ENCODE measurements around the gene USP3.

Gene USP3

GRCh38 chr15:63495343-63495742 lies 9.1 kb upstream of the USP3 start:
- no peaks in the 10 kb centered on the region for H3K36me3 ChIP-seq (ENCODE audit: control insufficient read depth in 5 of 5, insufficient read depth in 5 of 5, low read length in 5 of 5)
- H3K4me3 ChIP-seq (ENCODE audit: low read depth in 1 of 5, low read length in 5 of 5): no peak overlapping the region
- H3K9me3 ChIP-seq (ENCODE audit: control insufficient read depth in 5 of 5, low read length in 5 of 5): no peaks in the 10 kb centered on the region
- no peaks in the 10 kb centered on the region for H3K27me3 ChIP-seq (ENCODE audit: control insufficient read depth in 5 of 5, insufficient read depth in 4 of 5, low read length in 5 of 5)
- H3K27ac ChIP-seq (ENCODE audit: low read depth, low read length): no peak overlapping the region
- H3K9ac ChIP-seq (ENCODE audit: low read length in 5 of 5): no peak overlapping the region
- H3K4me1 ChIP-seq (ENCODE audit: control insufficient read depth in 5 of 5, insufficient read depth in 5 of 5, low read length in 5 of 5): peaks cover 2 to 34% (median 22%) of the 10 kb centered on the region in 5 donors

- H3K4me1 ChIP-seq (ENCODE audit: control insufficient read depth in 5 of 5, insufficient read depth in 5 of 5, low read length in 5 of 5): peaks cover 2 to 40% (median 28%) of the 10 kb centered on the region in 5 donors
- H3K9ac ChIP-seq (ENCODE audit: low read length in 5 of 5): no peak overlapping the region
- H3K27me3 ChIP-seq (ENCODE audit: control insufficient read depth in 5 of 5, insufficient read depth in 4 of 5, low read length in 5 of 5): no peaks in the 10 kb centered on the region
- no peak overlapping the region for H3K4me3 ChIP-seq (ENCODE audit: low read depth in 1 of 5, low read length in 5 of 5)
- H3K27ac ChIP-seq (ENCODE audit: low read depth, low read length): no peak overlapping the region
- H3K9me3 ChIP-seq (ENCODE audit: control insufficient read depth in 5 of 5, low read length in 5 of 5): no peaks in the 10 kb centered on the region
- H3K36me3 ChIP-seq (ENCODE audit: control insufficient read depth in 5 of 5, insufficient read depth in 5 of 5, low read length in 5 of 5): no peaks in the 10 kb centered on the region
These were observed 8.5 kb upstream of the USP3 start for GRCh38 chr15:63495780-63496488.

- no peak overlapping the region for H3K9ac ChIP-seq (ENCODE audit: low read length in 5 of 5)
- peaks cover 12 to 52% (median 31%) of the 10 kb centered on the region in 5 donors for H3K4me1 ChIP-seq (ENCODE audit: control insufficient read depth in 5 of 5, insufficient read depth in 5 of 5, low read length in 5 of 5)
- no peak overlapping the region for H3K4me3 ChIP-seq (ENCODE audit: low read depth in 1 of 5, low read length in 5 of 5)
- H3K9me3 ChIP-seq (ENCODE audit: control insufficient read depth in 5 of 5, low read length in 5 of 5): no peaks in the 10 kb centered on the region
- H3K27me3 ChIP-seq (ENCODE audit: control insufficient read depth in 5 of 5, insufficient read depth in 4 of 5, low read length in 5 of 5): no peaks in the 10 kb centered on the region
- no peak overlapping the region for H3K27ac ChIP-seq (ENCODE audit: low read depth, low read length)
- no peaks in the 10 kb centered on the region for H3K36me3 ChIP-seq (ENCODE audit: control insufficient read depth in 5 of 5, insufficient read depth in 5 of 5, low read length in 5 of 5)
These were observed 6.5 kb upstream of the USP3 start for GRCh38 chr15:63497642-63498467.

GRCh38 chr15:63499175-63499549 lies 5.2 kb upstream of the USP3 start:
- Histone ChIP-seq H3K36me3 (ENCODE audit: control insufficient read depth in 5 of 5, insufficient read depth in 5 of 5, low read length in 5 of 5) (no peaks in the 10 kb centered on the region), H3K4me1 (ENCODE audit: control insufficient read depth in 5 of 5, insufficient read depth in 5 of 5, low read length in 5 of 5) (peaks cover 19 to 59% (median 40%) of the 10 kb centered on the region in 5 donors), H3K27me3 (ENCODE audit: control insufficient read depth in 5 of 5, insufficient read depth in 4 of 5, low read length in 5 of 5) (no peaks in the 10 kb centered on the region), H3K9ac (ENCODE audit: low read length in 5 of 5) (no peak overlapping the region), H3K4me3 (ENCODE audit: low read depth in 1 of 5, low read length in 5 of 5) (no peak overlapping the region), H3K27ac (ENCODE audit: low read depth, low read length) (no peak overlapping the region), H3K9me3 (ENCODE audit: control insufficient read depth in 5 of 5, low read length in 5 of 5) (no peaks in the 10 kb centered on the region)

GRCh38 chr15:63499611-63500010 lies 4.8 kb upstream of the USP3 start:
- Histone ChIP-seq H3K9ac (ENCODE audit: low read length in 5 of 5) (no peak overlapping the region), H3K36me3 (ENCODE audit: control insufficient read depth in 5 of 5, insufficient read depth in 5 of 5, low read length in 5 of 5) (no peaks in the 10 kb centered on the region), H3K27me3 (ENCODE audit: control insufficient read depth in 5 of 5, insufficient read depth in 4 of 5, low read length in 5 of 5) (no peaks in the 10 kb centered on the region), H3K4me1 (ENCODE audit: control insufficient read depth in 5 of 5, insufficient read depth in 5 of 5, low read length in 5 of 5) (peaks cover 19 to 59% (median 40%) of the 10 kb centered on the region in 5 donors), H3K4me3 (ENCODE audit: low read depth in 1 of 5, low read length in 5 of 5) (no peak overlapping the region), H3K27ac (ENCODE audit: low read depth, low read length) (no peak overlapping the region), H3K9me3 (ENCODE audit: control insufficient read depth in 5 of 5, low read length in 5 of 5) (no peaks in the 10 kb centered on the region)

- peaks cover 19 to 62% (median 40%) of the 10 kb centered on the region in 5 donors for H3K4me1 ChIP-seq (ENCODE audit: control insufficient read depth in 5 of 5, insufficient read depth in 5 of 5, low read length in 5 of 5)
- H3K27me3 ChIP-seq (ENCODE audit: control insufficient read depth in 5 of 5, insufficient read depth in 4 of 5, low read length in 5 of 5): no peaks in the 10 kb centered on the region
- H3K4me3 ChIP-seq (ENCODE audit: low read depth in 1 of 5, low read length in 5 of 5): peak overlapping the region; percentile 36 to 63 (median 43)
- H3K36me3 ChIP-seq (ENCODE audit: control insufficient read depth in 5 of 5, insufficient read depth in 5 of 5, low read length in 5 of 5): no peaks in the 10 kb centered on the region
- peak overlapping the region in 4 of 5 donors; percentile 36 to 87 (median 70) for H3K9ac ChIP-seq (ENCODE audit: low read length in 5 of 5)
- peak overlapping the region; percentile 100 for H3K27ac ChIP-seq (ENCODE audit: low read depth, low read length)
- no peaks in the 10 kb centered on the region for H3K9me3 ChIP-seq (ENCODE audit: control insufficient read depth in 5 of 5, low read length in 5 of 5)
These were observed 3.8 kb upstream of the USP3 start for GRCh38 chr15:63500265-63501250.

GRCh38 chr15:63501256-63502089 lies 2.9 kb upstream of the USP3 start:
- Histone ChIP-seq H3K9ac (ENCODE audit: low read length in 5 of 5) (peak overlapping the region; percentile 26 to 87 (median 63)), H3K4me3 (ENCODE audit: low read depth in 1 of 5, low read length in 5 of 5) (peak overlapping the region; percentile 36 to 63 (median 43)), H3K4me1 (ENCODE audit: control insufficient read depth in 5 of 5, insufficient read depth in 5 of 5, low read length in 5 of 5) (peaks cover 19 to 65% (median 48%) of the 10 kb centered on the region in 5 donors), H3K9me3 (ENCODE audit: control insufficient read depth in 5 of 5, low read length in 5 of 5) (no peaks in the 10 kb centered on the region), H3K36me3 (ENCODE audit: control insufficient read depth in 5 of 5, insufficient read depth in 5 of 5, low read length in 5 of 5) (no peaks in the 10 kb centered on the region), H3K27ac (ENCODE audit: low read depth, low read length) (peak overlapping the region; percentile 100), H3K27me3 (ENCODE audit: control insufficient read depth in 5 of 5, insufficient read depth in 4 of 5, low read length in 5 of 5) (no peaks in the 10 kb centered on the region)

- Histone ChIP-seq H3K4me3 (ENCODE audit: low read depth in 1 of 5, low read length in 5 of 5) (peak overlapping the region in 3 of 5 donors; percentile 3 to 47 (median 43)), H3K9ac (ENCODE audit: low read length in 5 of 5) (peak overlapping the region; percentile 26 to 87 (median 47)), H3K27ac (ENCODE audit: low read depth, low read length) (peak overlapping the region; percentile 100), H3K36me3 (ENCODE audit: control insufficient read depth in 5 of 5, insufficient read depth in 5 of 5, low read length in 5 of 5) (no peaks in the 10 kb centered on the region), H3K9me3 (ENCODE audit: control insufficient read depth in 5 of 5, low read length in 5 of 5) (no peaks in the 10 kb centered on the region), H3K27me3 (ENCODE audit: control insufficient read depth in 5 of 5, insufficient read depth in 4 of 5, low read length in 5 of 5) (no peaks in the 10 kb centered on the region), H3K4me1 (ENCODE audit: control insufficient read depth in 5 of 5, insufficient read depth in 5 of 5, low read length in 5 of 5) (peaks cover 19 to 73% (median 56%) of the 10 kb centered on the region in 5 donors)
These were observed 2.1 kb upstream of the USP3 start for GRCh38 chr15:63502137-63502766.

All from subcutaneous abdominal adipose tissue (tissue), 5 donors.